ENCODE measurements around the gene HS6ST3. TPM values are rescaled to one million over a fixed set of nuclear protein-coding genes. Genes with fewer than 3 reads are reported as not detected.

The HS6ST3 gene
- total and polyA plus RNA-seq, 8 donors = 0.65 to 3.4 (median 1.8) TPM

DNA sequence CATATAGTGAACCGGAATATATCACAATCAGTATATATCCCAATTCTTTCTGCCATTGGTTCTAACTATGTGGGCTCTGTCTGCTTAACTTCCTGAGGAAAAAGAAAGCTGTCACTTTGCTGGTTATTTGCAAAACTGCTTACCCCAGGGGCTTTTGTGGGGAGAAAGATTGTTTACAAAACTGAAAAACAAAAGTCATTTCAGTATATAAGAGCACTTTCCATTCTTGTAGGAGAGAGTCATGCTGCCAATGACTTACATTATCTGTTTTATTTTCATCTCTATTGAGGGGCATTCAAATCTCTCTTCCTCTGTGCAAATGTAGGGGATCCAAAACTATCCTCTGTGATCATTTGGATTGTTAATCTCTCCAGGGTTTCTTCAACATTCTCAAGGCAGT, 3.2 kb upstream of the HS6ST3 start:
- H3K36me3 ChIP-seq = no peaks in the 10 kb centered on the region
- no peak for DNase-seq
- H3K27me3 ChIP-seq = no peaks in the 10 kb centered on the region
- H3K27ac ChIP-seq = no peak overlapping the region
- intact Hi-C loops (cut with DNase I) = no loop called here
- FAIRE-seq = no peak
- no peak for ATAC-seq
- TF ChIP-seq CTCF (IDR thresholded peaks at IDR 0.05) = no peak
- no peaks in the 10 kb centered on the region for H3K4me1 ChIP-seq
- WGBS, 2 donors = 92 to 94% methylated on average over 1 of the region's 1 CpG
- H3K9me3 ChIP-seq = no peaks in the 10 kb centered on the region
- H3K4me3 ChIP-seq = no peak overlapping the region

DNA sequence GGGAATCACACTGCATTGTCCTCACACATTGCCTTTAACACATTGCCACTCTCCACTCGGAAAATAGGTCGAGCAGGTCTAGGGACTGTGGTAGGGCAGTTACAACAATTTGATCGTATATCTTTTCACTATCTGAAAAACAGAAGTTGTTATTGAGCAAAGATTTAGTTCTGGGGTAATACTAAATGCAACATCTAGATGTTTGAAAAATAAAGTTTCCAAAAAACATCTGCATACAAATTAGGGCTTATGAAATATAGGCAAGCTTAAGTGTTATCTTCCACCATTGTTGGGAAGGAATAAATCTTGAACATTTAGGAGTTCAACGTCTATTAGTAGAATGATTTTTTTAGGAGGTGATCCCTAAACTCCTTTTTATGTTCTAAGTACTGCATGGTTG, 768 bp upstream of the HS6ST3 start:
- Histone ChIP-seq H3K9me3 (no peaks in the 10 kb centered on the region), H3K27ac (peak overlapping the region in 1 of 4 donors; percentile 75), H3K27me3 (no peaks in the 10 kb centered on the region), H3K4me3 (peak overlapping the region in 2 of 4 donors; percentile 50 to 63), H3K36me3 (no peaks in the 10 kb centered on the region), H3K4me1 (peaks cover 0 to 3% (median 0%) of the 10 kb centered on the region in 3 donors)
- 60 to 62% methylated on average over 4 of the region's 4 CpGs for WGBS, 2 donors
- intact Hi-C loops (cut with DNase I) = no loop called here
- DNase-seq (no peak), FAIRE-seq (no peak), ATAC-seq (no peak)
- no peak for TF ChIP-seq CTCF (IDR thresholded peaks at IDR 0.05)

DNA sequence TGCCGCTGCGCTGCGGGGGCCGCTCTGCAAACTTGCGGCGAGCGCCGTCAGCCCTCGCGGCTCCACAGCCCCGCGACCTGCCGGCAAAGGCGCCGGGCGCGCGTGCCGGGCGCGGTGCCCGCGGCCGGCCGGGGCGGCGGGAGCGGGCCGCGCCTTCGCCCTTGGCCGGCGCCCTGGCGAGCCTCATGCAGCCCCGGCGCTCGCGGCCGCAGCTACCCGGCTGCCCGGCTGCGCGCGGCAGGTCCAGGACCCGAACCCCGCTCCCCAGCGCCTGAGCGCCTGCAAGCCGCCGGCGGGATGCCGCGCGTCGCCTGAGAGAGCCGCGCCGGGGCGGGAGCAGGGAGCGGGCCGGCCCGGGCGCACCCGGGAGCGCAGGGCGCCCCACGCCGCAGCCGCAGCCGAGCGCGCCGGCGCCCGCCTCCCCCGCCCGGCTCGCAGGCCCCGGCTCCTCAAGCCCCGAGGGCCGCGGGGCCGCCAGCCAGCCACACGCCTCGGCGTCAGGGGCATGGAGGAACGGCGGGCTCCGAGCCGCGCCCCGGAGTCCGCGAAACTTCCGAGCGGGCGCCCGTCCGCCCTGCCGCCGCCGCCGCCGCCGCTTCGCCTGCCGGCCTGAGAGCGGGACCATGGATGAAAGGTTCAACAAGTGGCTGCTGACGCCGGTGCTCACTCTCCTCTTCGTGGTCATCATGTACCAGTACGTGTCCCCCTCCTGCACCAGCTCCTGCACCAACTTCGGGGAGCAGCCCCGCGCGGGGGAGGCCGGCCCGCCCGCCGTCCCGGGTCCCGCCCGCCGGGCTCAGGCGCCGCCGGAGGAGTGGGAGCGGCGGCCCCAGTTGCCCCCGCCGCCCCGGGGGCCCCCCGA, 564 bp downstream of the HS6ST3 start:
- Histone ChIP-seq H3K4me1 (peaks cover 0 to 3% (median 0%) of the 10 kb centered on the region in 3 donors), H3K27me3 (no peaks in the 10 kb centered on the region), H3K4me3 (peak overlapping the region; percentile 31 to 63 (median 40)), H3K36me3 (no peaks in the 10 kb centered on the region), H3K27ac (peak overlapping the region; percentile 61 to 75 (median 66)), H3K9me3 (no peaks in the 10 kb centered on the region)
- ATAC-seq (peak; percentile 11 to 53 (median 24)), FAIRE-seq (no peak), DNase-seq (peak; percentile 16 to 77 (median 38))
- 0 to 1% methylated on average over 79 to 133 of the region's 133 CpGs for WGBS, 2 donors
- TF ChIP-seq CTCF (IDR thresholded peaks at IDR 0.05) = no peak
- intact Hi-C loops (cut with DNase I) = no loop called here

DNA sequence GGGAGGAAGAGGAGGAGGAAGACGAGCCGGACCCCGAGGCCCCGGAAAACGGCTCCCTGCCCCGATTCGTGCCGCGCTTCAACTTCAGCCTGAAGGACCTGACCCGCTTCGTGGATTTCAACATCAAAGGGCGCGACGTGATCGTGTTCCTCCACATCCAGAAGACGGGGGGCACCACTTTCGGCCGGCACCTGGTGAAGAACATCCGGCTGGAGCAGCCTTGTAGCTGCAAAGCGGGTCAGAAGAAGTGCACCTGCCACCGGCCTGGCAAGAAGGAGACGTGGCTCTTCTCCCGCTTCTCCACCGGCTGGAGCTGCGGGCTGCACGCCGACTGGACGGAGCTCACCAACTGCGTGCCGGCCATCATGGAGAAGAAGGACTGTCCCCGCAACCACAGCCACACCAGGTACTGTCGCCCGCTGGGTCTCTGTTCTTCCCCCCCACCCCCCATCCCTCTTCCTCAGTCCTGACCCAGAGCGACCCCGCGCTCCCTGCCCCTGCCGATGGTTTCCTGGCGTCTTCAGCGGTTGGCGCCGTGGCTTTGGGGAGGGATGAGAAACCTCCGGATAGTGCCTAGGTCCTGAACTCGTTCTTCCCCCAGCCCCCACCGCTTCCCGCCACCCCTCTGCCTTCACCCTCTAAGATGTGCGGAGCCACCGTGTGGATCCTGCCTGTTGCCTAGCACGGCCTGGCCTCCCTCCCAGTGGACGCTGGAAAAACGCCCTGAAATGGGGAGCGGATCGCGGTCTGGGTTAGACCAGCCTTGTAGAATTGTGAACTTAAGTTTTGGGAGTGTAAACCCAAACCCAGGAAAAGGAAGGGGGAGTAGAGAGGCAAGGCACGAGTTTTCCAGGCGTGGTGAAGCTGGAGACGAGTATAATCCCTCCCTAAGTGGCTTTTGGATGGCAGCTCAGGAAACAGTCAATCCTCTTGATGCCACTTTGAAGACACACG, 1.5 kb downstream of the HS6ST3 start:
- no peak overlapping the region for H3K27ac ChIP-seq
- peak overlapping the region; percentile 31 to 63 (median 40) for H3K4me3 ChIP-seq

More for the DNA sequence above, 1.5 kb downstream of the HS6ST3 start:
- DNase-seq (peak; percentile 32 to 82 (median 50)), ATAC-seq (peak; percentile 38 to 62 (median 55)), FAIRE-seq (no peak)
- no peak for TF ChIP-seq CTCF (IDR thresholded peaks at IDR 0.05)
- intact Hi-C loops (cut with DNase I) = no loop called here
- H3K4me1 ChIP-seq = peaks cover 0 to 3% (median 0%) of the 10 kb centered on the region in 3 donors
- H3K9me3 ChIP-seq = no peaks in the 10 kb centered on the region
- H3K36me3 ChIP-seq = no peaks in the 10 kb centered on the region
- WGBS, 2 donors = 2% methylated on average over 48 to 57 of the region's 57 CpGs
- H3K27me3 ChIP-seq = no peaks in the 10 kb centered on the region
